Activated naive CD4-positive, alpha-beta T cell treated with anti-CD3 and anti-CD28 coated beads, Interleukin-2, amount 50 U/mL, for 16 hours (primary cell): Measurements from ENCODE around the gene NOS3.

Experiments
- DNase-seq: peaks from one replicate; pipeline ENCODE4 v3.0.0-alpha.2; 2020

The NOS3 gene

DNA sequence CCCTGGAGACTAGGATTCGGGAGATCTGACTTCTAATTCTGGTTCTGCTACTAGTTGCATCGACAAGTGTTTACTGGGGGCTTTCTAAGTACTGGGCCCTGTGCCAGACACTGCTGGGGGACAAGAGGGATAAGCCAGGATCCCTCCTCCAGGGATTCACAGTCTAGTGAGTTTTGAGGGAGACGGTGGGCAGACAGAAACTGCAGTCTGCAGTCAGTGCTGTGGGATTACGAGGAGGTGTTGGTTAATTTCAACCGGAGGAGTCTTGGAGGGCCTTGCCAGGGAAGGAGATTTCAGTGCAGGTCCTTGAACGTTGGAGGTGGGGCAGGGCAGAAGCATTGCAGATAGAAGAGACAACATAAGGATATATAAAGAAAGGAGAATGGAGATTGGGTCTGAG is 9.2 kb upstream of the NOS3 start:
- no peak for DNase-seq

DNA sequence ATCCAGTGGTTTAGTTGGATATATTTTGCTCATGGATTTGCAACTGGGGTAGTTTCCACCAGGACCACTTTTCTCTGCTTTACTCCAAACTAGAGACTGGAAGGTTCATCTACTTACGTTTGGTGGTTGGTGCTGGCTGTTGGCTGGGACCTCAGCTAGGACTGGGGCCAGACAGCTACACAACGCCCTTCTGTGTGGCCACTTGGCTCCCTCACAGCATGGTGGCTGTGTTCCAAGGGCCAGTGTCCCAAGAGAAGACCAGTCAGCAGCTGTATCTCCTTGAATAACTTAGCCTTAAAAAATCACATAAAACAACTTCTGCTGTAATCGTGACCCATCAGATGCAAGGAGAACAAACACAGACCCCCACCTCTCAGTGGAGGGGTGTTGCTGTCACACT is 8.5 kb upstream of the NOS3 start:
- no peak for DNase-seq

DNA sequence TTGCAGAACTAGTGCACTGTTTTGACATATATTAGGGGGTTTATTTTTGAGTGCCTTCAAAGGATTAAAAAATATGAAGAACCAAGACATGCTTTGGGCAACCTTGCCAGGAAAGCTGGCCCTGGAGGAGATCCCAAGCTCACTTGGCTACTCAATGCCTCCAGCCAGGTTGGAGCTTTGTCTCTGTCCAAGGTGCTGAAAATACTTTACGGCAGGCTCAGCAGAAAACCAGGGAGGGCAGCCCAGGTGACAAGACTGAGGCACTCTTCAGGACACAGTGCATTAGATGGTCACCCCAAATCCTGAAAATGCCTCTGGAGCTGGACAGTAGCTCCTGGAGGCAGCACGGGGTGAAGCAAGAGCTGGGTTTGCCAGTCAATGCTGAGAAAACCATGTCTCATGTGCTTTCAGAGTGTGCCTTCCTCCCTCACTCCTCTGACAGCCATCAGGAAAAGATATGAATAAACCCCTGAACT is 6.9 kb upstream of the NOS3 start:
- no peak for DNase-seq

DNA sequence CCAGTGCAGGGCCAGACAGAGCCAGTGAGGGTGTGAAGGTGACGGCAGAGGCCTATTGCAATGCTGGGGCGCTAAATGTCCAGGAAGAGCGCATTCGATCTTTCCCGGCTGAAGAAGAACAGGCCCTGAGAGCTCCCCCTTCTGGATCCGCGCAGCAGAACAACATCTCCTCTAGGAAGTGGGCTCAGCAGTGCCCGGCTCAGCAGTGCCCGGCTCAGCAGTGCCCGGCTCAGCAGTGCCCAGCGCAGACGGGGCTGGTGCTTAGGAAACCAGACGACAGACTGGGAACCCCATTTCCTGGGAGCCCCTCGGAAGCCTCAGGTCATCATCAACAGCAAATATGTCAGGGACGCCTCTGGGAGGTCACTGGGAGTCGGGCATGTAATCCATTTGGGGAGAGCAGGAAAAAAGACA is 4.7 kb upstream of the NOS3 start:
- peak; percentile 59 for DNase-seq

- no peak for DNase-seq
Measured at GRCh38 chr7:150986556-150986955, 4.3 kb upstream of the NOS3 start.

DNA sequence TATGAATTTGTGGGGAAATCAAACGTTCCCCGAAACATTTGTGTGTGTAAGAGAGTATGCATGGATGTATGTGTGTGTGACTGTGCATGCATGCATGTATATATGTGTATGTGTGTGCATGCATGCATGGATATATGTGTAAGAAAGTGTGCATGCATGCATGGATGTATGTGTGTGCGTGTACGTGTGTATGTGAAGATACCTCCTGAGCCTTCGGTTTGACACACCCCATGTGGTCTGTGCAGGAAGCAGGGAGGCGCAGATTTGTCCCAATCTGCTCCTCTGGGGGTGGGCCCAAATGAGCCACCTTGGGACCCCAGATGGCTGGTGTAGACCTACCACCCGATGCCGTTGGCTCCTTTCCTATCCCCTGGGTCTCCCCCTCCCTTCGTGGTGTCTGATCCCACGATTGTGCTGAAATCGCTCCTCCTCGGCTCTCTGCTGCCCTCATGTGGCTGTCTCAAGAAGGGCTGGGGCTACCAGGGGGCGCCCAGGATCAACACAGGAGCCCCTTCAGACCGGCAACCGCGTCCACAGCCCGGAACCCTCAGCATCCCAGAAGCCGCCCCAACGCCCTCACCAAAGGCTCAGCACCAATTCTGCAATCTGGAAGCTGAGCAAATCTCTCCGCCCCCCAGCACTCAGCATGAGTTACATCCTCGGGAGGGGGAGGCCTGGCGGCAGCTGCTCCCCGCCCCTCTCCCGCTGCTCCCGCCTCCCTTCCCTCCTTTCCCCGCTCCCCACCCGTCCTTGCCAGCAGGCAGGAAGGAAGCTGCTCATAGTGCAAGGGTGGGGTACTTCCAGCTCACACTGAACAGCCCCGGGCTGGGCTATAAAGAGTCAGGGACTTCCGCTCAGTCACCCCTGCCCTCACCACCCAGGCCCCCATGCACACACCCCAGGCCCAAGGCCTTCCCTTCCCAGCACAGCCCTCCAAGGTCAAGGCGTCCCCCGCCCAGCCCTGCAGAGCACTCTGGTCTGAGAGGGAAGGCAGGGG is 2.3 kb upstream of the NOS3 start:
- peak; percentile 70 for DNase-seq

- DNase-seq: no peak
Measured at GRCh38 chr7:150989456-150989855, 1.4 kb upstream of the NOS3 start.

GRCh38 chr7:150992051-150992640 is 1.3 kb downstream of the NOS3 start:
- no peak for DNase-seq

DNA sequence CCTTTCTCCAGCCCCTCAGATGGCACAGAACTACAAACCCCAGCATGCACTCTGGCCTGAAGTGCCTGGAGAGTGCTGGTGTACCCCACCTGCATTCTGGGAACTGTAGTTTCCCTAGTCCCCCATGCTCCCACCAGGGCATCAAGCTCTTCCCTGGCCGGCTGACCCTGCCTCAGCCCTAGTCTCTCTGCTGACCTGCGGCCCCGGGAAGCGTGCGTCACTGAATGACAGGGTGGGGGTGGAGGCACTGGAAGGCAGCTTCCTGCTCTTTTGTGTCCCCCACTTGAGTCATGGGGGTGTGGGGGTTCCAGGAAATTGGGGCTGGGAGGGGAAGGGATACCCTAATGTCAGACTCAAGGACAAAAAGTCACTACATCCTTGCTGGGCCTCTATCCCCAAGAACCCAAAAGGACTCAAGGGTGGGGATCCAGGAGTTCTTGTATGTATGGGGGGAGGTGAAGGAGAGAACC is 2.1 kb downstream of the NOS3 start:
- no peak for DNase-seq

GRCh38 chr7:150993511-150993910 is 2.7 kb downstream of the NOS3 start:
- no peak for DNase-seq

GRCh38 chr7:150994141-150994837 is 3.5 kb downstream of the NOS3 start:
- DNase-seq: no peak

GRCh38 chr7:150994838-150995510 is 4.2 kb downstream of the NOS3 start:
- DNase-seq: no peak

- DNase-seq: no peak
Measured at GRCh38 chr7:150996376-150997074, 5.7 kb downstream of the NOS3 start.

GRCh38 chr7:150997075-150997511 is 6.3 kb downstream of the NOS3 start:
- no peak for DNase-seq

- no peak for DNase-seq
Measured at GRCh38 chr7:150997817-150998216, 7.0 kb downstream of the NOS3 start.

DNA sequence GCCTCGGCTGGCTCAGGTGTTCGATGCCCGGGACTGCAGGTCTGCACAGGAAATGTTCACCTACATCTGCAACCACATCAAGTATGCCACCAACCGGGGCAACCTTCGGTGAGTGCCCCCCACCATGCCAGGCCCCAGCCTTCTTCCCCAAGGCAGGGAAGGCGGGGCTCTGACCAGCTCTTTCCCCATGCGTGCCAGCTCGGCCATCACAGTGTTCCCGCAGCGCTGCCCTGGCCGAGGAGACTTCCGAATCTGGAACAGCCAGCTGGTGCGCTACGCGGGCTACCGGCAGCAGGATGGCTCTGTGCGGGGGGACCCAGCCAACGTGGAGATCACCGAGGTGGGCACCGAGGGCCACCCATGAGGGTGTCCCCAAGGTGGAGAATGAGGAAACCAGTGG is 7.5 kb downstream of the NOS3 start:
- no peak for DNase-seq

GRCh38 chr7:150999001-150999400 is 8.2 kb downstream of the NOS3 start:
- no peak for DNase-seq

GRCh38 chr7:150999497-151000230 is 8.8 kb downstream of the NOS3 start:
- DNase-seq: no peak

DNA sequence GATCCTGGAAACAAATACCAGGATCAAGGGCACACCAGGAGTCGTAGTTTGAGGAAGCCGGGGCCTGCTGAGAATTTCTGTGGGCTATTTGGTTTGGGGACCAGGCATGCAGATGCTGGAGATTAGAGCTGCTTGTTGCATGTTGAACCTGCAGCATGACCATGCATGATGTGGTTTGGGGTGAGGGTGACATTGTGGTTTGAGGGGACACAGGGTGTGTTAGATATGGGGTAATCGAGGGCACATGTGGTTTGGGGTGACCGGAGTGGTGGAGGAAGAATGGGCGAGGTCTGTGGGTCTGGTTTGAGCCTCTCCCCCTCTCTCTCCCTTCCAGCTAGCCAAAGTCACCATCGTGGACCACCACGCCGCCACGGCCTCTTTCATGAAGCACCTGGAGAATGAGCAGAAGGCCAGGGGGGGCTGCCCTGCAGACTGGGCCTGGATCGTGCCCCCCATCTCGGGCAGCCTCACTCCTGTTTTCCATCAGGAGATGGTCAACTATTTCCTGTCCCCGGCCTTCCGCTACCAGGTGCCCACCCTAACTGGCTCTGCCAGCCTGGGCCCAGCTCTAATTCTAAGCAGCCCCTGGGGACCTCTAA is 10.2 kb downstream of the NOS3 start:
- DNase-seq: no peak

GRCh38 chr7:151001546-151001945 is 10.7 kb downstream of the NOS3 start:
- no peak for DNase-seq

DNA sequence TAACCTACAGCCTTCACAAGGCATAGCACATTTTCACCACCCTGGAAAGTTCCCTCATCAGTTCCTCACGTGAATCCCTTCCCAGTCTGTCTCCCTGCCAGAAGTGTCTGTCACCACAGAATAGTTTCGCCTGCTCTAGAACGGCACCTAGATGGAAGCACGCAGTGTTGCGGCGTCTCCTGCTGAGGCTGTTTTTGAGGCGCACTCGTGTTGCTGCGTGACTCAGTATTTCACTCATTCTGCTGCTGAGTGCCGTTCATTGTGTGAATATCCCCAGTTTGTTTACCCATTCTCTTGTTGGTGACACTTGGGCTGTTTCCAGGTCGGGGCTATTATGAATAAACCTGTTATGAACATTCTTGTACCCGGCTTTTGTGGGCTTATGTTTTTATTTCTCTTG is 12.8 kb downstream of the NOS3 start:
- DNase-seq: no peak
